Activated T-cell treated with anti-CD3 and anti-CD28 coated beads, Interleukin-2, amount 50 U/mL, for 4 hours (primary cell): Measurements from ENCODE around the gene KRT25. TPM values are rescaled to one million over a fixed set of nuclear protein-coding genes. Genes with fewer than 3 reads are reported as not detected.

Experiments used
- total RNA-seq, 3 donors: library from RNA; stranded (reverse); gene quantifications; one replicate each; pipeline ENCODE4 v1.2.1, GENCODE V29; 2021

The KRT25 gene
- total RNA-seq, 3 donors from 2014 or later = not detected

Other genes with a start within 250 kb of the KRT25 start
- 100 to 1,000 TPM in 2 of 3 donors, 10 to 100 TPM in 1; 77.3 to 109 (median 108) TPM for gene CCR7, start 189.9 kb downstream of the KRT25 start, total RNA-seq
- 100 to 1,000 TPM; 105 to 117 (median 106) TPM for gene SMARCE1, start 107.5 kb downstream of the KRT25 start, total RNA-seq
- gene KRT222, start 90.2 kb downstream of the KRT25 start, total RNA-seq = not detected
- not detected for gene KRT24, start 51.6 kb downstream of the KRT25 start, total RNA-seq
- not detected for gene KRT26, start 16.9 kb upstream of the KRT25 start, total RNA-seq
- not detected for gene KRT27, start 27.2 kb upstream of the KRT25 start, total RNA-seq
- not detected for gene KRT28, start 44.6 kb upstream of the KRT25 start, total RNA-seq
- 10 to 100 TPM; 48.7 to 50.0 (median 49.7) TPM for gene KRT10, start 67.3 kb upstream of the KRT25 start, total RNA-seq
- not detected for gene KRT12, start 111.9 kb upstream of the KRT25 start, total RNA-seq
- gene KRT20, start 129.9 kb upstream of the KRT25 start, total RNA-seq = under 1 TPM; 0.19 to 0.30 (median 0.21) TPM
- not detected for gene KRT23, start 182.3 kb upstream of the KRT25 start, total RNA-seq
- not detected for gene KRT39, start 211.6 kb upstream of the KRT25 start, total RNA-seq
- not detected for gene KRT40, start 229.0 kb upstream of the KRT25 start, total RNA-seq
- not detected for gene KRTAP3-3, start 238.8 kb upstream of the KRT25 start, total RNA-seq
- gene KRTAP3-2, start 244.6 kb upstream of the KRT25 start, total RNA-seq = not detected